T-helper 1 cell (primary cell): ENCODE measurements around the gene SLC25A19.
A peak's percentile ranks its signal among the peaks of the same experiment; 100 is the strongest.
"Not testable (repeated sequence)": the region's sequence is repeated elsewhere in the genome, so short reads cannot be mapped to it uniquely, and the experiment has no call there.

Experiments
- DNase-seq, 5 donors: peaks; one replicate each; pipeline ENCODE4 v3.0.0-alpha.2; 2012 to 2020

The SLC25A19 gene

DNA sequence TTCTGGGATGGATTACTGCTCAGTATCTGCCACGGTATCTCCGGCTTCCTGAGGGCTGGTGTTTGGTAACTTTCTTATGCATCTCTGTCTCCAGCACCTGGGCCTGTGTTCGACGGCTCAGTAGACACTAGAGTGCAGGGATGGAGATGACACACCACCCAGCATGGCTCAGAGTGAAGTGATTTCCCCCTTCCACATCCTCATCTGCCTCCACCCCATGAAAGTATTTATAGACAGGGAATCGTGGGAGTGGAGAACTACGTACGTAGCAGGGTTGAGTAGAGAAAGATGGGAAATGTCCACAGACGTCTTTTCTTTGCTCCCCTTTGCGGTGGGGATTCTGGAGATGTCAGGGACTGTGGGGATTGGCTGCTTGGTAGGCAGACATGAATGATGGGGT, 11.8 kb upstream of the SLC25A19 start:
- DNase-seq: no peak

DNA sequence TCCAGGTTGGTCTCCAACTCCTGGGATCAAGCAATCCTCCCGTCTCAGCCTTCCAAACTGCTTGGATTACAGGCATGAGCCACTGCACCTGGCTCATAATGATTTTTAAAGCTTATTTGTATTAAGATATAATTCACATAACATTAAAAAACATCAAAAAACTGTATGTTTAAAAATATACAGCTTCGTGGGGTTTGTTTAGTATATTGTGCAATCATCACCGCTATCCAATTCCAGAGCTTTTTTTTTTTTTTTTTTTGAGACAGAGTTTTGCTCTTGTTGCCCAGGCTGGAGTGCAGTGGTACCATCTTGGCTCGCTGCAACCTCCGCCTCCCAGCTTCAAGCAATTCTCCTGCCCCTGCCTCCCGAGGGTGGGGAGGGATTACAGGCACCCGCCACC, 11.0 kb upstream of the SLC25A19 start:
- no peak for DNase-seq

DNA sequence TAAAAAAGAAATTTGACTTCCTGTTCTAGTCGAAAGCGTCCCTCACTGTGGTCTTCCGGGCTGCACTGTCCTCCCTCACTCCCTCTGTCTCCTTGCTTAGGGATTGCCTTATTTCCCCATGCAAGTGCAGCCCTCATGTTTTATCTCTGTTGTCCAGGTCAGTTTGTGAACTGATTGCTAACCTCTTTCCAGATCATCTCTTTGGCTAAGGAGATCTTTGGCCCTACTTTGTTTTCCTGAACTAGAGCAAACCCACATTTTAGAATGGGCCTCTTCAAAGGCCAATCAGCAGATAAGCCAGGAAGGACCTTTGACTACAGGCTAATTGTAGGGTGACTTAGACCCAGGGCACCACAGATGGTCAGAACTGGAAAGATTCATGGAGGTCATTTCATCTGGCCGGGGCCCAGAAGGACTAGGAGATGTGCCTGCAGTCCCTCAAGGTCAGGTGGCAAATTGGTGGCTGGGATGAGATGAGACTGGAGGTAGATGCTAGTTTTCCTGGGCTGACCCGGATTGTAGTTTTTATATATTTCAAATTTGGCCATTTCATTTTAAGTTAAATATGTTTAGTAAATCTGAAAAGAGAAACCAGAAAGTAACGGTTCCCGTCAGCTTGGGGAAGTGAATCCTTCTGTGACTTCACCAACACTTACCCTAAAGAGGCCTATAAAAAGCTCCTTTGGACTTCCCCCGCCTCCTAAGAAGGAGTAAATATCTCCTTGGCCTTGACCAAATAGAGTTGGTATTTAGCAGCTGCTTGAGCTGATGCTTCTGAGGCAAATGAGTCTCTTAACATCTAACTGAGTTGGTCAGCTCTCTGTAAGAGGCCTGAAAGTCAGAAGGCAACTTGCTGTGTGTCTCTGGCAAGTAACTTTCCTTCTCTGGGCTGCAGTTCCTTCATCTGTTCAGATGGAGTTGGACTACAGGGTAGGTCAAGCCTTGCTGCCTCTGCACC, 6.2 kb upstream of the SLC25A19 start:
- peak in 1 of 5 donors; percentile 75 for DNase-seq

DNA sequence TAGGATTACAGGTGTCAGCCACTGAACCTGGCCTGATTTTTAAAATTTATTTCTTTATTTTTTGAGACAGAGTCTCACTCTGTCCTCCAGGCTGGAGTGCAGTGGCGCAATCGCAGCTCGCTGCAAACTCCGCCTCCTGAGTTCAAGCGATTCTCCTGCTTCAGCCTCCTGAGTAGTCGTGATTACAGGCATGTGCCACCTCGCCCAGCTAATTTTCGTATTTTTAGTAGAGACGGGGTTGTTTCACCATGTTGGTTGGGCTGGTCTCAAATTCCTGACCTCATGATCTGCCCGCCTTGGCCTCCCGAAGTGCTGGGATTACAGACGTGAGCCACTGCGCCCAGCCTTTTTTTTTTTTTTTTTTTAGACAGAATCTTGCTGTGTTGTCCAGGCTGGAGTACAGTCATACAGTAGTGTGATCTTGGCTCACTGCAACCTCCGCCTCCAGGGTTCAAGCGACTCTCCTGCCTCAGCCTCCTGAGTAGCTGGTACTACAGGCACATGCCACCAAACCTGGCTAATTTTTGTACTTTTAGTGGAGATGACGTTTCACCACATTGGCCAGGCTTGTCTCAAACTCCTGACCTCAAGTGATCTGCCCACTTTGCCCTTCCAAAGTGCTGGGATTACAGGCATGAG, 3.7 kb upstream of the SLC25A19 start:
- not testable (repeated sequence) for DNase-seq

DNA sequence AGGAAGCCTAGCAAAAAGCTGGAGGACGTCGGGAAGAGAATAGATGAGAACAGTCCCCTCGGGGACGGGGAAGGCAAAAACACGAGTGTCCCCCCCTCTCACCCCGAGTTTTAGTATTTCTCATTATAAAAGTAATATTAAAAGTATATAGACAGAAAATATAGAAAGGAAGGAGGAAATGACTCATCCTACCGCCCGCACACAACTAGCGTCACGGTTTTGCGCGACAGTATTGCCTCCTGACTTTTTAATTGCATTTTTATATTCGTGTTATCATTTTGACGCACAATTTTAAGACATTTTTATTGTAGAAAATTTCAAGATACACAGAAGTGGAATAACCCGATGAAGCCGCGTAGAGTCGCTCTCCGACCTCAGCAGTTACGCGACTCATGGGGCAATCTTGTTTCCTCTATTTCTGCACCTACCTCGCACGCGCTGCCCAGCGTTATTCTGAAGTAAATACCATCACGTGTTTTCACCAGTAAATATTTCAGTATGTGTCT, 652 bp upstream of the SLC25A19 start:
- DNase-seq: peak in 4 of 5 donors; percentile 46 to 84 (median 56)

DNA sequence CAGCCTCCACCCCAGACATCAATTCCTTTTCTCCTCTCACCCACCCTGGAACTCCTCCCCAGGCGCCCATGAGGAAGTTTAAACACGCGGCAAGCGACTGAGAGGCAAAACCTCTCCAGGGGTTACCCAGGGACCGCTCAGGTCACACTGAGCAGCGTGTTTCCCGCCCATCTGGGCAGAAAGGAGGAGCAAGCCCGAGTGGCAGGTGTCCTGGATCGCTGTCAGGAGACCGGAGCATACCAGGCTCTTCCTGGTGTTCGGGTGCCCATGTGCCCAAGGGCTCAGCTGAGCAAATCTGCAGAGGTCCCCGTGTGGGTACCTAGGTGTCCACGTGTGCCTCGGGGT, 491 bp downstream of the SLC25A19 start:
- DNase-seq: no peak

DNA sequence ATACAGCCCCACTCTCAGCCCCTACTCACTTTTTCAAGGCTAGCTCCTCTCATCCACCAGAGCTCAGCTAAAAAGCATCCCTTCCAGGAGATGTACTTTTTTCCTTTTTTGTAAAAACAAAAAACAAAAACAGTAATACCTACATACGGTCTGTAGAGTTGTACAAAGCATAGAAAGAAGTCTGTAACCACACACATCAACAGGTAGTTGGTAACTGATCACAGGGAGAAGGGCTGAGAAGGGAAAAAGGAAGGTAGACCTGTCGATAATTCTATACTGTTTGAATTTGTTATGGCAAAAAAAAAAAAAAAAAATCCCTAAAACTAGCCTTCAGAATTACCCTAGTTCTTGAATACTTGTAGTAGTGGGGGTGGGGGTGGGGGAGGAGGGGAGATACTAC, 874 bp downstream of the SLC25A19 start:
- DNase-seq: no peak

DNA sequence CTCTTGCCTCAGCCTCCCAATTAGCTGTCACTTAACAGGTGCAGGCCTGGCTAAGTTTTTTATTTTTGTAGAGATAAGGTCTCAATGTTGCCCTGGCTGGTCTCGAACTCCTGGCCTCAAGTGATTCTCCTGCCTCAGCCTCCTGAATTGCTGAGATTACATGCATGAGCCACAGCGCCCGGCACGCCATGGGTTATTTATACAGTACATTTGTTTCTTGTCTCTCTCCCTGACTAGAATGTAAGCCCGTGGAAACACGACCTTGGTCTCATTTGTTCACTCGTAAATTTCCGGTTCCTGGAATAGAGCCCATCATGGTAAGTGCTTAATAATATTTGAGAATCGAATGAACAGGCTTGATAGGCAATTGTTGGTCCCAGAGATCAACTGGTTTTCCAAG, 2.0 kb downstream of the SLC25A19 start:
- DNase-seq: no peak

DNA sequence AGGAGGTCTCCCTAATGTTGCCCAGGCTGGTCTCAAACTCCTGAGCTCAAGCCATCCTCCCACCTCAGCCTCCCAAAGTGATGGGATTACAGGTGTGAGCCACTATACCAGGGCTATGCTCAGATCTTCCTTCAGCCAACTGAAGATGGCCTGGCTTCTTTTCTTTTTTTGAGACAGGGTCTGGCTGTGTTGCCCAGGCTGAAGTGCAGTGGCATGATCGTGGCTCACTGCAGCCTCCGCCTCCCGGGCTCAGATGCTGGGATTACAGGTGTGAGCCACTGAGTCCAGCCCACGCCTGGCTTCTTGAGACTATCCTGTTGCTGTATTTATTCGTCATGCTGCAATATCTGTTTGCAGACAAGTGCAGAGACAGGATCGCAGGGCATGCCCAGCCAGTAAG, 4.1 kb downstream of the SLC25A19 start:
- no peak for DNase-seq

DNA sequence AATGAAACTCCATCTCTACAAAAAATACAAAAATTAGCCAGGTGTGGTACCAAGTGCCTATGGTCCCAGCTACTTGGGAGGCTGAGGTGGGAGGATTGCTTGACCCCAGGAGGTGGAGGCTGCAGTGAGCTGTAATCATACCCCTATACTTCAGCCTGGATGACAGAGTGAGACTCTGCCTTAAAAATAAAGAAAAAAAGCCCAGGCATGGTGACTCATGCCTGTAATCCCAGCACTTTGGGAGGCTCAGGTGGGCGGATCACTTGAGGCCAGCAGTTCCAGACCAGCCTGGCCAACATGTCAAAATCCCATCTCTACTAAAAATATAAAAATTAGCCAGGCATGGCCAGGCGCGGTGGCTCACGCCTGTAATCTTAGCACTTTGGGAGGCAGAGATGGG, 9.0 kb downstream of the SLC25A19 start:
- DNase-seq: not testable (repeated sequence)

DNA sequence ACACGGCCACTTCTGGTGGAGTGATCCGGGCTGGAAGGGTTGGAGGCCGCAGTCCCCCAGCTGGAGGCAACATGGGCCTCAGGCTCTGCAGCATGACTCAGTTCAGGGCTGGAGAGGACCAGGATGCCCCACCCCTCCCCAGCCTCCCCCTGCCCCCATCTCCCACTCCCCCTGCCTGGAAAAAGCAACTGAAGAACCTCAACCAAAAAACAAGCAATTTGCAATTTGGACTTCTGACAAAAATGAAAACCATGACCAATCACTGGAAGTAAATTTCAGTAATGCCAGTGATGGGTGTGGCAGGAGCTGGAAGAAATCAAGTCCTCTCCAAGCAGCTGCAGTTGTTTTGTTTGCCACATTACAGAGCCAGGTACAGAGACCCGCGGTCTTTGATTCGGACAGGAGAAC, 11.6 kb downstream of the SLC25A19 start:
- no peak for DNase-seq

DNA sequence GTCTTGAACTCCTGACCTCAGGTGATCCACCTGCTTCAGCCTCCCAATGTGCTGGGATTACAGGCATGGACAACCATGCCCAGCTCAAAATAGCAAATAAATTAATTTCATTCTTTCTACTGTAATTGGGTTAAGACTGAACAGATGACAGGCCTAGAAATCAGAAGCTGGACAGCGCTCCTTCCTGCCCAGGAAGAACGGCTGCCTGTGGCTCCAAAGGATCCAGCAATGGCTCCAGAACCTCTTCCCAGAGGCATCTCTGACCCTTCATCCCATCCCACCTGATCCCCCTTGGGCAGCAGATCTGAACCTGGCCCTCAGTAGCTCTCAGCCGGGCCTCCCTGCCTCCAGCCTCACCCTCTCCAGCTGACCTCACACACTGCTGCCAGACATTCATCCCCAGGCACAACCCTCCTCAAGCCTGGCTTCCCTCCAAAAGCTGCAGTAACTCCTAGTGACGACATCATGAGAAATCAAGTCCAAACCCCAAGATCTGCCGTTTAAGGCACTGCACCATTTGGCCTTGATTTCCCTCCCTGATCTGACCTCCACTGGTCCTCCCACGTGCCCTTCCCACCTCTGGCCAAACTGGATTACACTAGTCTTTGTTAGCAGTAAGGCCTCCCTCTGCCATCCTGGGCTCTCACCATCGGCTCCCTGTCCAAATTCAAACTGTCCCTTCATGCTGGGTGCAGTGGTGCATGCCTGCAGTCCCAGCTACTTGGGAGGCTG, 15.1 kb downstream of the SLC25A19 start:
- DNase-seq: no peak

DNA sequence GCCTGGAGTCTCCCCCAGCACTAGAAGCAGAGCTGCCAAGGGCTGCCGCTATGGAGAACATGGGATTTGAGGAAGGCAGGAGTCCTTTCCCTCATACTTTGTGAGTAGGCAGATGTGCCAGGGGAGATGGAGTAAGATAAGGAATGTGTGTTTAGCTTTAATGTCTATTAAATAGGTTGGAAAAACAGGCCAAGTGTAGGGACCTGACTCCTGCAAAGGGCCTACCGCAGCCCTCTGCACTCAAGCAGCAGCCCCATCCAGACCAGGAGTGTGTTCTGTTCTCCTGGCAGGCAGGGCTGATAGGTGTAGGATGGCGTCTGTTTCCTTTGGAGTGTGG, 16.4 kb downstream of the SLC25A19 start:
- no peak for DNase-seq

DNA sequence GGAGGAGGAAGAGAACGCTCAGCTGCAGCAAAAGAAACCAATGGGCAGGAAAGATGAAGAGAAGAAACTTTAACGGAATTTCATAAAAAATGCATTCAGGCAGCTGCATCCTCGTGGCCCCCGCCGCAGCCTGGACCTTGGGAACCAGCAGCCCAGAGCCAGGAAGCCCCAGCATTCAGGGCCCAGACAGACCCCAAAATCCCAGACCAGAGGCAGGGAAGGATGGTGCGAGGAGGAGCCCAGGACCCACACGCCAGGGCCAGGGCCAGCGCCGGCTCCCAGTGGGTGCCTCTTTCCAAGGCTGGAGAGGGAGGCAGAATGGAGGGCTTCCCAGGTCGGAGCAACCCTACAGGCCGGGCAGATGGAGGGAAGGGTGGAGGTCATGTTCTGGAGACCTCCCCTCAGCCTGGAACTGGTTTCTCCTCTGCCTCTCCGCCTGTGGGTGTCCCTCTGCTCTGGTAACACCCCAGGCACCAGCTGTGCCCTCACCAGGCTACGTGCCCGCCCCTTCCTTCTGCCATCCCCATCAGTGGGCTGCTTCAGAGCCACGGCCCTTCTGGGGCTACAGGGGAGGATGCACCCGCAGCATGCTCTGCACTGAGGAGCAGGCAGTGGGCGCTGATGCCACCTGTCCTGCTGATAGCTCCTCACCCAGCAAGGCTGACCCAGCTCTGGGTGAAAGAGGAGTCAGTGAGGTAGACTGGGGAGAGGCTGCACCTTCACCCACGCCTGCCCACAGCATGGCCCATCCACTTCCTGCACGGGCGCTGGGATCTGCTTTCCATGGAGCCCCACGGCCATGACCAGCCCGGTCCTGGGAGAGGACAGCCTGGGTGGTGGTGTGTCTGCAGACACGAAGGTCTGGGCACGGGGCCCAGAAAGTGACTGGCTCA, 17.0 kb downstream of the SLC25A19 start:
- DNase-seq: peak in 1 of 5 donors; percentile 35

DNA sequence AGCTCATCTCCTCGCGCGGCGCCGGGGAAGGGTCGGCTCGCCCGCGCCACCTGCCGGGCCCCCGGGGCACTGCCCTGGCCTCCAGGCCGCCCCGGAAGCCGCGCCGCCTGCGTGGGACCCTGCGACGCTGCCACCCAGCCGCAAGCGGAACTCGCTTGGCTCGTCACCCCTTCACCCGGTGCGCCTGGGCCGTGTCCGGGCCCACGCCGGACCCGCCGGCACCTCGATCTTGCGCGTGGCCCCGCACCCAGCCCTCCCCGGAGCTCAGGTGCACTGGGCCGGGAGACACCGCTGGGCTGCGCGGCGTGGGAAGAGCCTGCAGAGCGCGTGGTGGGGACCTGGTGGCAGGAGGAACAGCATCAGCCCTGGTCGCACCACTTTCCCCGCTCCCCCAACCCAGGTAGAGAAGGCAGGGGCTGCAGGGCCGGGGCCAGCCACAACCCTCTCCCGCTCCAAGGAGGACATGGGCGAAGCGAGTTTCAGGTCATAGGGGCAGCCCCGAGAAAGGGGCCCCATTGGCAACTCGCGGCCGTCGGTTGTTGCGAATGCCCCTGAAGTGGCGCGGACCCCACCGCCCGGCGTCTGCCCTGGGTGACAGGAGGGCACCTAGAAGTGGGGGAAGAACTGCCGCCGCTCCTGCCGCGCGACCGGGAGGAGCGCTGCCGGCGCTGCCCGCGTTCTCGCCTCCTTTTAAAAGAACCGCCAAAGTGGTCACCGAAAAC, 17.8 kb downstream of the SLC25A19 start:
- DNase-seq: peak; percentile 74 to 88 (median 81)

DNA sequence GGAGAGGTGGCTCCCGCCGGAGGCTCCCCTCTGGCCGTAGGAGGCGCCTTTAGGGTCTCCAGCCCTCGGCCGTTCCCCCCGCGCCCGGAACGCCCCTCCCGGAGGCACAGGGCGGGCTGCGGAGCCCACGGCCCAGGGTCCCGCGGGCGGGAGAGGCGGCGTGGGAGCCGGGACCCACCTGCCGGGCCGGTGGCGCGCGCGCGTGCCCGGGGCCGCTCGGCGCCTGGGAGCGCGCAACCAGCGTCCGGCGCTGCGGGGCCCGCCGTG, 18.3 kb downstream of the SLC25A19 start, which contains the start of gene MIF4GD:
TSS of gene MIF4GD (minus strand) at position 266 of the 267 bp plus-strand sequence. CDS start 1,036 bp downstream, outside the sequence.
- DNase-seq: no peak

DNA sequence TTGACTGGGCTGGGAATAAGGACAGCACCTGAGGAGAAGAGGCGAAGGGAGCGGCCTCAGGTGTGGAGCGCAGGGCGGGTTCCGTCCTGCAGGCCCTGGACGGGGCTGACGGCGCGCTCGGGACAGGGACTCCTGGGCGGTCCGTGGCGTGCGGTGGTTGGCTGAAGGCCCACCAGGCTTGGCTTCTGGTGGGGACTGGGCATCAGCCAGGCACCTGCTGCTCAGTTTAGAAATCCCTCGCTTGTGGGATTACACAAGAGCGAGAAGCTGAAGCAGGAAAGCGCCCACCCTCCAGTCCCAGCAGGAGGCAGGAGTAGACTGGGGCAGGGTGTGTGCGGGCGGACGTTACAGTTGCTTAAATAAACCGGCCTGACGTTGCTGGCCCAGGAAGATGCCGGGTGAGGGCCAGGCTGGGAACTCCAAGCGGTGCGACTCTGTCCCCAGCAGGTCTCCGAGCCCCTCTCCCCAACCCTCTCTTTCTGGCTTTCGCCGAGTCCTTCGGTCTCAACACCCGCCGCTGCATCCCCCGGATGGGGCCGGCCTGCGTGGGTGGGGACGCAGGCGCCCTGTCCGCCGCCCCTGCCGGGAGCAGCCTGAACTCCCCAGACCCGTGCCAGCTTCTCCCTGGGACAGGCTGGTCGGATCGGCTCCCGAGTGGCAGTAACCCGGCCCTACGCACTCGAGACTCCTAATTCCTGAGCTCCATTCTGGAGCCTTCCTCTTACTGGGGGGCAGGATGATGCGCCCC, 18.8 kb downstream of the SLC25A19 start:
- peak in 4 of 5 donors; percentile 25 to 70 (median 33) for DNase-seq

DNA sequence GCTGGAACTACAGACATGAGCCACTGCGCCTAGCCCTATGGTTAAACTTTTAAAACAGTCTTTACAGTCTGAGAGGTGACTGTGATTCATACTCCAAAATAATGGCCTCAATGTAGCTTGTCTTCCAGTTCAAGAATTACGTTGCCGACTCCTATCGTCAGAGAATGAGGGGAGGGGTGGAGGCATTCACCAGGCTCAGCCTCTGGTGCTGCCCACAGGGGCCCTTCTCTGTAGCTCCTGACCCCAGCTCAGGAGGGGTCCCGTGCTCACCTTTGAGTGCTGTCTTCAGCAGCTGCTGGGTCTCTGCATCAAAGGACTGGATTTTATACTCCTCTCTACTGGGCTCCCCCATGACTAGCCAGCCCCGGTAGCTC, 19.4 kb downstream of the SLC25A19 start:
- DNase-seq: no peak

DNA sequence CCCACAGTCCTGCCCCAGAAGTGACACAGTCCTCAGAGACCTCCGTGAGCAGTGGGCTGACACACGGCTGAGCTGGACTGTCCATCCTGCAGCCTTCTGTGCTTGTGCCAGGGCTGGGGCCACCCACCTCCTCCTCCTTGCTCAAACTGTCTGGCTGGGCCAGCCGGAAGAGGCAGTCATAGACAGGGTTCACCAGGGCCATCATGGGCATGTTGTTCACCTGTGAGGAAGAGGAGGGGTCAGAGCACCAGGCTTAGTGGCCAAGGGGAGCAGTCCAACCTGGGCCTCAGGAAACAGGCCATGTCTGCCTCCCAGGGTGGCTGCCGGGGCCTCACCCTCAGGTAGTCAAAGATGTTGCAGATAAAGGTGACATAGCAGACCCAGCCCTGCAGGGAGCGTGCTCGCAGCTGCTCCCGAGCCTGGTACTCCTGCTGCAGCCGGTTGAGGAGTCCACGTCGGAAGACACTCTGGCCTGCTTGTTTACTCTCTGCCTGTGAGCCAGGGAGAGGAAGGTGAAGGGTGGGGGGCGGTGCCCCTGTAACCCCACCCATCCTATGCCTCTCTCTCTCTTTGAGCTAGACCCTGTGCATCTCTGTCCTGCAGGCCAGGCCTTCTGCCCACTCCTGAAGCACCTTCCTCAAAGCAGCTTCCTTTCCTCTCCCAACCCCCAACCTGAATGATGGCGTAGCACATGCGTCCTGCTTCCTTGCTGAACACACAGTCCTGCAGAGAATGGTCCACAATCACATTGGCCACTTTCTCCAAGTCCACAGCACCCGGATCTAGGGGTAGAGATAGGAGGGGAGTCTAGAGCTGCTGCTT, 21.6 kb downstream of the SLC25A19 start:
- no peak for DNase-seq

DNA sequence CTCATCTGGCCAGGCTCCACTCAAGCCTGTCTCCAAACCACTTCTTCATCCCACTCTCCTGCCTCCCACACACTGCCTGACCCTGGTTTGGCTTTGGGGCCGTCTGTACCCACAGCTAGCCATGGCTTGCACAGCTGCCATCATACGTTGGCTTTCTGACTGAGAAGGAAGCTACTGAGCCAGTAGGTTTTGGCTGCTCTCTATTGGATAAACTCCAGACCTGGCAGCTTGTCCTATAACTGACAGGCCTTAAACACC, 22.2 kb downstream of the SLC25A19 start:
- DNase-seq: no peak
